SIG-M5 treated with dmso at 0.1 percent for 504 hours (cell line): Measurements from ENCODE around the gene PLEKHA5.
"Not testable (repeated sequence)": the region's sequence is repeated elsewhere in the genome, so short reads cannot be mapped to it uniquely, and the experiment has no call there.

Experiments used
- DNase-seq: peaks from one replicate; lab custom pipeline; 2025; ENCODE audit not compliant: unreplicated experiment; lab: John Stamatoyannopoulos, UW

The PLEKHA5 gene

DNA sequence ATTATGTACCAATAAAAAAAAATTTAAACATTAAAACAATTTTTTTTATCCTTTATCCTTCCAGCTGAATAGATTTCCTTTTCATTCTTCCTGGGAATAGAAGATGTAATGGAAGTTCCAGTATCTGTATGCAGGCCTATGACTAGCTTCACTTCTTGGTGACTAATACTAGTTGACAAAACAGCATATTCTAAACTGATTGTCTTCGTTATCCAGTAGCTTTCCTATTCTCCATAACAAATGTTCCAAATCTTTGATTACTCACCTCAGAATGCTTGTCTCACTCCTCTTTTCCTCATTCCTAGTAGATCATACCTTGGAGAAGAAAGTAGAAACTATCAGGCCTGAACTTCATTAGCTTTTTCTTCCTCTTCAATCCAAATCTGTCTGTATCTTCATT lies 70.7 kb downstream of the PLEKHA5 start:
- no peak for DNase-seq

DNA sequence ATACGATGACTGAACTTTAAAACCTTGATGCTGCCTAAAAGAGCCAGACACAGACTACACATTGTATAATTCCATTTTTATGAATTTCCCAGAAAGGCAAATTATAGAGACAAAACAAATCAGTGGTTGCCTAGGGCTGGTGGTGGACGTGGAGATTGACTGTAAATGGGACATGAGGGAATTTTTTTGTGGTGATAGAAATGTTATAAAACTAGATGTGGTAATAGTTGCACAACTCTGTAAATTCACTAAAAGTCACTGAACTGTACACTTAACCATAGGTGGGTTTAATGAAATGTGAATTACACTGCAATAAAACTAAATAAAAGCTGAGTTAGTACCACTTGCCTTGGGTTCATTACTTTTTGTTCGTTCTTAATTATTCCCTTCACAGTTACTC lies 72.1 kb downstream of the PLEKHA5 start:
- no peak for DNase-seq

DNA sequence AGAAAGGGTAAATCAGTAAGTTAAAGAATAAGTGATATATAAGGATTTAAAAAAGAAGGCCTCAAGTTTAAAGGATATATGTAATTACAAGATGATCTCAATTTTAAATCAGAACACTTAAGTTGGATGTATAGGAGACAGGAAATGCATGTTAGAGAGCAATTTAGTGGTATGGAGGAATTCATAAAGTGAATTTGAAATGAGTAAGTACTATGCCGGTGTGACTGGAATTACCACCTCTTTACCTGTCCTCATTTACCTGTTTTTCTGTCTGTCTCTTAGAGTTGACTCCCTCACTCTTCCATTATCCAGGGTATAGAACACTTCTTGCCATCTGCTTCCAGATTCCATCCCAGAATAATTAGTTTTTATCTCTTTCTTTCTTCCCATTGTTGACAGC lies 73.5 kb downstream of the PLEKHA5 start:
- DNase-seq: no peak

DNA sequence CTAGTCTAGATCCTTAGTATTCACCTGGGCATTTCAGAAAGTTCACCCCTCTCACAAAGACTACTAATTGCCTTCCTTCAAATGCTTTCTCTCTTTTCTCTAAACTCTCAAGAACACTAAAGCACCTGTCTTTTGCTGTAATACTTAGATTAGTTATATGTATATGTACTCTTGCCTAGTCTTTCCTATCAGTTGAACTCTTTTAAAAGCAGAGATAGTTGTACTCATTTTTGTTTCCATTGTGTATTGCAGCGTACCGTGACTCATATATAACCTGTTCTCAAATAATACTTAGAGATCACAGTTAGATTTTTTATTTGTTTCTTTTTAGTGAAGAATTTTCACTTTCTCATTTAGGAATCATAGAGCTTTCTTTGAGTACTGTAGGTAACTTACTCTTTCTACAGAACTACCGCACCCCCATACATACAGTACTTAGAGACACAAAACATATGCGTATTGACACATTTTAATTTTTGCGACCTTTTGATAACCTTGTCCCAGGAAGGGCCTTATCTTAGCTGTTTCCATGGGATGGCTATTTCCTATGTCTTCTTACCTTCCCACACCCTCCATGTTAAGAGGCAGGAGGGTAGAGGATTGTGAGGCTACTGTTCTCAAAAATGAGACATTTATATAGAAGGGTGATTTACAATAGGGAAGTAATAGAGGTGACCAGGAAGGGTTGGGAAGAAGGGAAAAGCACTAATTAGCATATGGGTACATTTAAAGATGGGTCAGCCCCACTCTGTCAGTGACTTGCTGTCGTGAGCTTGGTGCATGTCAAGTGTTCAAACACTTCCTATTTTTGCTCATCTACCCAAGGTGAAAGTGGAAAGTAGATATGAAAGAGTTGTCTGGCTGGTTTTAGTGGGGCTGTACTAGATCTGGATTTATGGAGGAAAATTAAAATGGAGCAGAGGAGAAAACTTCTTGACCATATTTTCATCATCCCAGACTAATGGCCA lies 74.3 kb downstream of the PLEKHA5 start:
- no peak for DNase-seq

DNA sequence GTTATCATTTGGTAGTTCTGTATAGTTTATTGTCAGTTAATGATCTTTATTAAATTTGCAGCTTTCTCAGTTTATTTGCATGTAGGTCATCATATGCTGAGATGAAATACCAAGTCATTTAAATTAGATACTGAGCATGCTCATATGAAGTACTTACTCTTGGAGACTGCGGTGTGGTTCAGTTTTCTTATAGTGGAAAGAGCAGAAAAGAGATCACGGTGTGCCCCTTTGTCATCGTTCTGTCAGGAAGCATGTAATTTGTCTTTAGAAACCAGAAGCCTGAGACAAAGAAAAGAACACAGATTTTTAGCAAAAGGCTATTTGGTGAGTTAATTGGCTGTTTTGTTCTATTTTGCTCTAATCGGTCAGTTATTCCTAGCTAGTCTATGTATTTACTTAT lies 75.6 kb downstream of the PLEKHA5 start:
- DNase-seq: no peak

DNA sequence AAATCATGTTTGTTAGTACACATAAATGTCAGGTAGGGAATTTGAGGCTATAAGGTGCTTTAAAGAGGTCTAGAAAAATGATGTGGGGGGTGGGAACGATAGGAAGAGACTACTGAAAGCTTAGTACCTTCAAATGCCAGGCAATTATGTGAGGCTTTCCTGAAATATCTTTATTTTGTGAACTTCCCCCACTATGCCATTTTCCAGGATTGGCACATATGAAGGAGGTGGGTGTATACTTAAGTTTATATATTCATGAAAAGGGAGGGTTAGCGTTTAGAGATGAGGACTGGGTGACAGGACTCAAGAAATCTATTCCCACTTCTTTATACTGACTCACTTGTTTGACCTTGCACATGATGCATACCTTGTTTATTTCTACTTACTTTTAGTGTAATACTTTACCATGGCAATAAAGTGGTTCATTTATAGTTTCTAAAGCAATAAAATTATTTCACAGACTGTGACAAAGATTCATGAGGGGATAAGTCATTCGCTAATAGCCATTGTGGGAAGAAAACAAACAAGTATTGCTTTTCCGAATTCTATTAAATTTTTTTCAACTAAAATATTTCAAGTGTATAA lies 77.1 kb downstream of the PLEKHA5 start:
- DNase-seq: no peak

DNA sequence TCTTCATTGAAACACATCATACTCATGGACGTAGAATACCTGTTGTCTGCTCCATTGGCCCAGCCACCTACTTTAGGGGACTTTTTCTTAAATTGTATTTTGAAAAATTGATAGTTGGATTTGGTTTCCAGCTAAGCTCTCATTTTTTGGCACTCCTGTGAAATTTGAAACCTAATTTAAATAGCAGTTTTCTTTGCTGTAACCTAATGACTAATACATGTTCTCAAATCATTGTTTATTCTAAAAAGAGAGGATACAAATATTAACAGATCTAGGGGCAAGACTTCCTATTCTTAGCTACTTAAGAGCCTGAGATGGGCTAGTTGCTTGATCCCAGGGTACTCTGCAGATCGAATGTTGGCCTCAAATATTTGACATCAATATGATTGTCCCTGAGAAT lies 78.9 kb downstream of the PLEKHA5 start:
- DNase-seq: no peak

DNA sequence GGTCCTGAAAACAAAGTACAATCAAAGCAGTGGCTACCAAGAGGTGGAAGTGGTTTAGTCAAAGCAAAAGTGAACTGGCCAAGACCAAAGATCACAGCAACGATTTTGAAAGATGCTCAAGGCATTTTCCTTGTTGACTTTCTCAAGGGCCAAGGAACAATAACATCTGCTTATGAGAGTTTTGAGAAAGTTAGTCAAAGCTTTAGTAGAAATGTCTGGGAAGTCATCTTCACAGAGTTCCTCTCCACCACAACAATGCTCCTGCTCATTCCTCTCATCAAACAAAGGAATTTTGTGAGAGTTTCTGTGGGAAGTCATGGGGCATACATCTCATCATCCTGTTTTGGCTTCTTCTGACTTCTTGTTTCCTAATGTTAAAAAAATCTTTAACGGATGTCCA lies 80.1 kb downstream of the PLEKHA5 start:
- DNase-seq: no peak

DNA sequence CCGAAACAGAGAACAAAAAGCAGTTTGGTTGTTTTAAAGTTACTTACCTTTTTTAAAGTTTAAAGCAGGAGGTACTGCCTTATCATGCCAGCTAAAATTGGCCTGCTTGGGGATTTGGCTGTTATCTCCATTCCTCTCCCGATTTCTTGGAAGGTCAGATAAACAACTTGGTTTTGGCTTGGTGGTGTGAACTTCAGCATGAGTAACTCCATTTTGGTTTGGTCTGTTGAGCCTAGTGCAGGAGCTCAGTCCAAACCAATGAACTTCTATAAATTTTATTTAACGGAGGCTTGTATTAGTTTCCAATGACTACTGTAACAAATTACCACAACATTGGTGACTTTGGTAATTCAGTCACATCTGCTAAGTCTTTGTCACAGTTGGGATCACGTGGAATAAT lies 82.3 kb downstream of the PLEKHA5 start:
- DNase-seq: no peak

DNA sequence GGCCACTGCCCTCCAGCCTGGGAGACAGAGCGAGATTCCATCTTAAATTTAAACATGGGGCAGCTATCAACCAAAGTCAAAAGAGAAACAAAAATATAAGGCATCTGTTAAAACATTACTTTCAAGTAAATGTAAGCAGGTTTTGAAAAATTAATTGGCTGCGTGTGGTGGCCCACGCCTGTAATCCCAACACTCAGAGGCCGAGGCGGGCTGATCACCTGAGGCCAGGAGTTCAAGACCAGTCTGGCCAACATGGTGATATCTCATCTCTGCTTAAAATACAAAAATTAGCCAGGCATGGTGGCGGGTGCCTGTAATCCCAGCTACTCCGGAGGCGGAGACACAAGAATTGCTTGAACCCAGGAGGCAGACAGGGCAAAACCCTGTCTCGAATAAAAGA lies 82.7 kb downstream of the PLEKHA5 start:
- no peak for DNase-seq

DNA sequence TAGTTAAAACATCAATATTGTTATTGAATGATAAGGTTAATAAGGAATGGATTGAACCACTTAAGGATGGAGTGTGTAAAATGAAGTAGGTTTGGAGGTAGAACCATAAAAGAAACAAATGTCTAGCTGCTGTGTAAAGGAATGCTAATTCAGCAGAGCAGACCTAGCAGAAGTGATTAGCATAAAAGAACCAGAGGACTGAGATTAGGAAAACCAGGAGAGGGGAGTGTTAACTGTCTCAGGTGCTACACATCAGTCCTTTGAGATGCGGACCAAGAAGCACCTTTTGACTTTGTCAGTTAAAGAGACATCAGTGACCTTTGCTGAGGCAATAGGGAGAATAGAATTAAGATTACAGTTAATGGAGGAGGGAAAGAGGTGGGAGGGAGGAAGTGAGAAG lies 84.5 kb downstream of the PLEKHA5 start:
- DNase-seq: no peak

DNA sequence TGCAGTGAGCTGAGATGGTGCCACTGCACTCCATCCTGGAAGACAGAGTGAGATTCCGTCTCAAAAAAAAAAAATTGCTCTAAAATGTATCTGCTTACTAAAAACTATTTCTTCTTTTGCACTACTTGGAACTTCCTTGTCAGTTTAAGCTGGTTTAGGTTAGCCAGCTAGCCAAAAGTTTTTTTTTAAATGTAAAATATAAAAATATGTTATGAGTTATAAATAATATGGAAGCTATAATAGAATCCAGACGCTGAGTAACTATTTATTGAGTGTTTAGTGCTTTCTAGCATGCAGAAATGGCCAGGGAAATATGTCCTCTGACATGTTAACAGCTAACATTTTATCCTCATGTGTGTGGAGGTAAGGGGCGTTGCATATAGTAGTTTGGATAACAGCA lies 85.6 kb downstream of the PLEKHA5 start:
- no peak for DNase-seq

DNA sequence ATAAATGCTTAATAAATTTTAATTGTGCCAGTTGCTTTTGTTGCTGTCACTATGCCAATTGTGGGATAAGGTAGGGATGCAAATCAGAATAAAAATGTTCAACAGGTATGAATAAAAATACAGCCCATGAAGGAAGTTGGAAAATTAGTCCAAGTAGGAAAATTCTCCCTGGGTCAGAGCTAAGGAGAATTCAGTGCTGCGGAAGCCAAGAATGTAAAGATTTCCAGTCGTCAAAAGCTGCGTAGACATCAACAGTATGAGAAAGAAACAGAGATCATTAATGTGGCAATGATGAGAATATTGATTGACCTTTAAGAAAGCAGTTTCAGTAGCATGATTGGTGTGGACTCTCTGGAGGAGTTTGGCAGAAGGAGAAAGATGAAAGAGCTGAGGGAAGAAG lies 87.9 kb downstream of the PLEKHA5 start:
- no peak for DNase-seq

DNA sequence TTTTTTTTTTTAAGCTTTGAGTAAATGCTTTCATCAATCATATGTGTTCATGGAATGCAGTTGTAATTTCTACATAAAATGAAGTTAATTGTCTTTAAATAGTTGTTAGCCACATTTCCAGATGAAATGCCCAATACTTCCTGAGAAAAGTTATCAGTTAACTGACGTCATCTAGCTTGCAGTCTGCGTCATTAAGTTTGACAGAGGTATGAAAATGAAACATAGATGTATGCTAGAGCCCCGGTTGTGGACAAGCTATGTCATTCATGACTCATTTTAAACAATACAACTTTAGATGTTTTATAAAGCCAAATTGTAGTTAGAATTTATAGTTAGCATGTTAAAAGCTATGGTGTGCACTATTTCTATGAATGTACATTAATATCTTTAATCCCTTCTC lies 90.7 kb downstream of the PLEKHA5 start:
- no peak for DNase-seq

DNA sequence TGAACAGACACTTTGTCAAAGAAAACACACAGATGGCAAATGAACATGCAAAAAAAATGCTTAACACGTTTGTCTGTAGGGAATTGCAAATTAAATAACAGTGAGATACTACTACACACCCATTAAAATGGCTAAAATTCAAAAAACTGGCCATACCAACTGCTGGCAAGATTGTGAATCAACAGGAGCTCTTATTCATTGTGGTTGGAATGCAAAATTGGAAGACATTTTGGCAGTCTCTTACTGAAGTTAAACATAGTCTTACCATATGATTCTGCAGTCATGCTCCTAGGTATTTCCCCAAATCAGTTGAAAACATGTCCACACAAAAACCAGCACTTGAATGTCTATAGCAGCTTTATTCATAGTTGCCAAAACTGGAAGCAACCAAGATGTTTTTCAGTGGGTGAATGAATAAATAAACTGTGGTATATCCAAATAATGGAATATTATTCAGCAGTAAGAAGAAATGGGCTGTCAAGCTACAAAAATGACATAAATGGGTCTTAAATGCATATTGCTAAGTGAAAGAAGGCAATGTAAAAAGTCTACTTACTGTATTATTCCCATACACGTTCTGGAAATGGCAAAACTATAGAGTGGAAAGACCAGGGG lies 91.4 kb downstream of the PLEKHA5 start:
- DNase-seq: no peak

DNA sequence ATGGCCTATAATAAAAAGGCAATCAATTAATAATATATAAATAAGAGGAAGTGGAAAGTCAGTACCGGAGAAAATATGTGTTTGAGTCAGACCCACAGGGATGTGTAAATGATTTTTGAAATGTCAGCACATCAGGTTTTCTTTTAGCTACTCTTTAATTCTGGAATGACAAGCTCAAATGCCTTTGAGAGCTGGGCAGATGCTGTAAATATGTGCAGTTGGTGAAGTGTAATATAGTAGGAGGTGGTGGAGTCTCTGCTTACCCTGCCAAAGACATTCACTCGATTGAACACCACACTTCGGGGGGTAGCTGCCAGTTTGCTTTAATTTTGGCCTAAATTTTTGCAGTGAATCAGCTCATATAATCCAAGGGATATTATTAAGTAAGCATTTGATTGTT lies 93.0 kb downstream of the PLEKHA5 start:
- no peak for DNase-seq

DNA sequence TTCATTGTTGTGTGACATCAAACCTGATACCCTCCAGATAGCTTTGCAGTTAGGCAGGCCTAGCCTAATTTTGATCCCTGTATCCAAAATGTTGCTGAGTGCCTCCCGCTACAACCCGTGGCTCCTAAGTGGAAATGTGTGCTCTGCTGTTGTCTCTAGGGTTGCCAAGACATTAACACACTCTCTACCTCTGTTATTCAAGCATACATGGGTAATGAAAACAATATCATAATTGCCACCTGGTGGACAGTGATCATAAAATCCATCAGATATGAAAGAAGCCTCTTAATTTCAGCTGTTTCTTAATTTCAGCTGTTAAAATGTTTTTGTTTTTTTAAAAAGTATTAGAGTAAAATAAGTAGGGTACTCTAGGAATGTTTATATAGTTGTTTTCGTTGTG lies 93.5 kb downstream of the PLEKHA5 start:
- no peak for DNase-seq

DNA sequence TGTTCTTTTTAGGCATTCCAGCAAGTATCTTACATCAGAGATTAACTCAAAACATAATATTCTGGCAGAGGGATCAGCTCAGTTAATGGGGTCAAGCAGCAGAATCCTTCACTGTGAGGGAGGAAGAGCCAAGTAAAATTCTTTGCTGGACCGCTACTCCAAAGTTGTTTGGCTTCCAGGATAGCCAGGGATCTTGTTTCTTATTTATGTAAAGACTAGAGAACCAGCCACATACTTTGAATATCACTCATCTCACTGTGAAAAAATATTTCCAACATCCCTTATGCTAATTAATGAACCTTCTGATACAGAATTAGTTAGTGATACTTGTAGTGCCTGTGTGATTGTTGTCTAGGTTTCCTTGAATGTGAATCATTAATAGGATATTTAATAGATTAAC lies 94.2 kb downstream of the PLEKHA5 start:
- no peak for DNase-seq

DNA sequence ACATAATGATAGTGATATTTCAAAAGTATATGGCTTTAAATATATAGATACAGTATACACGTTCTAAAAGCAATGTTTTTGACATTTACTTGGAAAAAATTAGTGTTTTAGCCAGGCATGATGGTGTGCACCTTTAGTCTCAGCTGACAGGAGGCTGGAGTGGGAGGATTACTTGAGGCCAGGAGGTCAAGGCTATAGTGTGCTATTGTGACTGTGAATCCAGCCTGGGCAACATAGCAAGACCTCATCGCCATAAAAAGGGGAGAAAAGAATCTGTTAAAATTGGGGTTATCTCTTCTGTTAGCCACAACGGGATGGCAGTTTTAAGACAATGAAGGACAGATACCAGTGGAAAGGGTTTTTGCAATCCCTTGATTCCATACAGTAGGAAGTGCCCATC lies 95.2 kb downstream of the PLEKHA5 start:
- DNase-seq: no peak

DNA sequence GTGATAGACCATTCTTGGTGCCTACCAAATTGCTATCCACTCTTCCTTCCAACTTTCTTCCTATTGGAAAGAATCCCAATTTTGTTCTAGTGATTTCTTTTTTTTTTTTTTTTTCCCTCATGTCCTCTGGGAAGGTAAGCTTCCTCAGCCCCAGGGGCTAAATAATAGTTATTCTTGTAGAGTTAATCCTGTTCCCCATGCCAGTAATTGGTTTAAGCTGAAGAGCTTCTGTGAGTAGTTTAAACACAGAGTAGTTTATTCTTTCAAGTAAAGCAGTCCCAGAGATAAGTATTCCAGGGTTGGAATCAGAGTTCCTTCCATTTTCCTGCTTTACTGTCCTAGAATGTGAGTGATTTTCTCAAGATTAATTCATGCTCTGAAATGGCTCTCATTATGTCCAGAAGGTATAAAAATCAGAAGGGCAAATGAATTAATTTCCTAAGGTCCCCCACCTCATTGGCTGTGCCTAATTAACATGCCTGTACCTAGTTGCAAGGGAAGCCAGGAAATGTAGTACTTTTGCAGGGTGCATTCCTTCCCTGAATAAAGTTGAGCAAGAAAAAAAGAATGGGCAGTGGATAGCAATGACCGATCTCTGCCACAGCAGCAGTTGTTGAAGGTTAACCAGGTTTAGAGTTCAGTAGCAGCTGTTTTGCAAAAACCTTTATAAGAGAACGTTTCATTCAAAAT lies 97.8 kb downstream of the PLEKHA5 start:
- DNase-seq: no peak

DNA sequence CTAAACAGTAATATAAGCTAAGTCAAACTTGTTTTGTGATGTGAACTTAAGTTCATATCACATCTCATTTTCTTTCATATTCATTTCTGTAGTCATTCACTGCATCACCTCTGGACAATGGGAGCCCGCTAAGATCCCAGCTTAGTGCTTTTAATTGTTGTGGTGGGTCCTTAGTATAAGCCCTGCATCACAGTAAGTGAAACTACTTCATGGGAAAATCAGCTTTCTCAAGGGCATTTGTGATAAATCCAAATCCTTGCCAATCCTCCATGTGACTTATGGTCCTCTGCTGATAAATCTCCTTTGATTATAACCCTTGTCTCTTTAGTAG lies 98.3 kb downstream of the PLEKHA5 start:
- DNase-seq: no peak

DNA sequence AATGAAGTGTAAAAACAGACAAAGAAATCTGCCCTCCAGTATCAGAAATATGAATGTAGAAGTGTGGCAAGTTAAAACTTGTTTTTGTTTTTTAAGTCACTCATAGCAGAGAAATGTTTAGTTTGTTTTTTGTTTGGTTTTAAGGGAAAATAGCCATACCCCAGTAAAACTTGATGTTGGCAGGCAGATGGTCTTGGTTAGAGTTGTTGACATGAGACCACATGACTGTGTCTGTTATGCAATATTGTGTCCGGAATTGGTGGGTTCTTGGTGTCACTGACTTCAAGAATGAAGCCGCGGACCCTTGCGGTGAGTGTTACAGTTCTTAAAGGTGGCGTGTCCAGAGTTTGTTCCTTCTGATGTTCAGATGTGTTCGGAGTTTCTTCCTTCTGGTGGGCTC lies 99.5 kb downstream of the PLEKHA5 start:
- not testable (repeated sequence) for DNase-seq
